ENCODE data around the gene CCDC93. TPM values are rescaled to one million over a fixed set of nuclear protein-coding genes. Genes with fewer than 3 reads are reported as not detected.
A peak's percentile ranks its signal among the peaks of the same experiment; 100 is the strongest.
"Not testable (repeated sequence)": the region's sequence is repeated elsewhere in the genome, so short reads cannot be mapped to it uniquely, and the experiment has no call there.

Gene CCDC93
- total and polyA plus RNA-seq, 5 donors: 13.9 to 36.2 (median 20.7) TPM

- H3K27me3 ChIP-seq (ENCODE audit: control insufficient read depth, insufficient read depth); H3K9me3 ChIP-seq (ENCODE audit: control insufficient read depth, low read length); intact Hi-C loops (cut with DNase I); H3K4me1 ChIP-seq (ENCODE audit: control insufficient read depth, insufficient read depth, low read length); ATAC-seq; H3K27ac ChIP-seq (ENCODE audit: low read length); H3K4me3 ChIP-seq (ENCODE audit: low read length): not testable (repeated sequence)
- peak in 2 of 3 donors; percentile 23 to 59 for DNase-seq
- 88% methylated on average over 10 of the region's 10 CpGs for WGBS
These were observed 1.9 kb upstream of the CCDC93 start for GRCh38 chr2:118015761-118016160.

- Histone ChIP-seq H3K4me3 (ENCODE audit: low read length) (peak overlapping the region; percentile 71), H3K4me1 (ENCODE audit: control insufficient read depth, insufficient read depth, low read length) (no peaks in the 10 kb centered on the region), H3K9me3 (ENCODE audit: control insufficient read depth, low read length) (no peaks in the 10 kb centered on the region), H3K27me3 (ENCODE audit: control insufficient read depth, insufficient read depth) (no peaks in the 10 kb centered on the region), H3K27ac (ENCODE audit: low read length) (peak overlapping the region; percentile 34)
- DNase-seq (no peak), ATAC-seq (no peak)
- WGBS: 1% methylated on average over 17 of the region's 17 CpGs
- intact Hi-C loops (cut with DNase I): no loop called here
These were observed 588 bp upstream of the CCDC93 start for GRCh38 chr2:118014492-118014824.

GRCh38 chr2:118013221-118013723 is 598 bp downstream of the CCDC93 start:
- Histone ChIP-seq H3K4me3 (ENCODE audit: low read length) (peak overlapping the region; percentile 71), H3K9me3 (ENCODE audit: control insufficient read depth, low read length) (no peaks in the 10 kb centered on the region), H3K4me1 (ENCODE audit: control insufficient read depth, insufficient read depth, low read length) (no peaks in the 10 kb centered on the region), H3K27me3 (ENCODE audit: control insufficient read depth, insufficient read depth) (no peaks in the 10 kb centered on the region), H3K27ac (ENCODE audit: low read length) (peak overlapping the region; percentile 69)
- ATAC-seq: peak; percentile 70 to 77
- under 1% methylated on average over 48 of the region's 48 CpGs for WGBS
- intact Hi-C loops (cut with DNase I): no loop called here
- peak; percentile 59 to 81 (median 76) for DNase-seq

- ATAC-seq (no peak), DNase-seq (no peak)
- peak overlapping the region; percentile 71 for H3K4me3 ChIP-seq (ENCODE audit: low read length)
- H3K4me1 ChIP-seq (ENCODE audit: control insufficient read depth, insufficient read depth, low read length): no peaks in the 10 kb centered on the region
- intact Hi-C loops (cut with DNase I): no loop called here
- no peaks in the 10 kb centered on the region for H3K27me3 ChIP-seq (ENCODE audit: control insufficient read depth, insufficient read depth)
- H3K27ac ChIP-seq (ENCODE audit: low read length): no peak overlapping the region
- 34% methylated on average over 6 of the region's 6 CpGs for WGBS
- no peaks in the 10 kb centered on the region for H3K9me3 ChIP-seq (ENCODE audit: control insufficient read depth, low read length)
These were observed 1.1 kb downstream of the CCDC93 start for GRCh38 chr2:118012778-118013177.

GRCh38 chr2:118010473-118010872 is 3.4 kb downstream of the CCDC93 start:
- no peak for ATAC-seq
- Histone ChIP-seq H3K9me3 (ENCODE audit: control insufficient read depth, low read length) (no peaks in the 10 kb centered on the region), H3K27me3 (ENCODE audit: control insufficient read depth, insufficient read depth) (no peaks in the 10 kb centered on the region), H3K4me1 (ENCODE audit: control insufficient read depth, insufficient read depth, low read length) (no peaks in the 10 kb centered on the region), H3K4me3 (ENCODE audit: low read length) (no peak overlapping the region), H3K27ac (ENCODE audit: low read length) (no peak overlapping the region)
- DNase-seq: no peak
- intact Hi-C loops (cut with DNase I): no loop called here

GRCh38 chr2:118006861-118007260 is 7.0 kb downstream of the CCDC93 start:
- no peak for ATAC-seq
- H3K27ac ChIP-seq (ENCODE audit: low read length): no peak overlapping the region

GRCh38 chr2:118006326-118006725 is 7.5 kb downstream of the CCDC93 start:
- Histone ChIP-seq H3K4me1 (ENCODE audit: control insufficient read depth, insufficient read depth, low read length) (no peaks in the 10 kb centered on the region), H3K9me3 (ENCODE audit: control insufficient read depth, low read length) (no peaks in the 10 kb centered on the region), H3K4me3 (ENCODE audit: low read length) (no peak overlapping the region), H3K27me3 (ENCODE audit: control insufficient read depth, insufficient read depth) (no peaks in the 10 kb centered on the region), H3K27ac (ENCODE audit: low read length) (peak overlapping the region; percentile 30)
- intact Hi-C loops (cut with DNase I): loop anchor here in 2 of 4 donors (10.0 kb wide), 2 partner anchors 172 to 192 kb away; partner anchors contain the start of gene DDX18 (in 1 of the 2)
- WGBS: 44% methylated on average over 1 of the region's 1 CpG
- no peak for ATAC-seq
- DNase-seq: no peak

More at GRCh38 chr2:118006861-118007260, 7.0 kb downstream of the CCDC93 start:
- Histone ChIP-seq H3K4me1 (ENCODE audit: control insufficient read depth, insufficient read depth, low read length) (no peaks in the 10 kb centered on the region), H3K4me3 (ENCODE audit: low read length) (no peak overlapping the region), H3K27me3 (ENCODE audit: control insufficient read depth, insufficient read depth) (no peaks in the 10 kb centered on the region), H3K9me3 (ENCODE audit: control insufficient read depth, low read length) (no peaks in the 10 kb centered on the region)
- no peak for DNase-seq
- 50% methylated on average over 2 of the region's 2 CpGs for WGBS
- intact Hi-C loops (cut with DNase I): loop anchor here in 2 of 4 donors (10.0 kb wide), 2 partner anchors 172 to 192 kb away; partner anchors contain the start of gene DDX18 (in 1 of the 2)

- intact Hi-C loops (cut with DNase I): loop anchor here (5.0 to 10.0 kb wide), 4 partner anchors 166 to 189 kb away; partner anchors contain the start of gene DDX18 (in 1 of the 4)
- H3K4me3 ChIP-seq (ENCODE audit: low read length): no peak overlapping the region
- no peaks in the 10 kb centered on the region for H3K27me3 ChIP-seq (ENCODE audit: control insufficient read depth, insufficient read depth)
- peaks cover under 1% of the 10 kb centered on the region for H3K4me1 ChIP-seq (ENCODE audit: control insufficient read depth, insufficient read depth, low read length)
- H3K27ac ChIP-seq (ENCODE audit: low read length): no peak overlapping the region
- DNase-seq: no peak
- ATAC-seq: peak; percentile 90 to 93
- WGBS: 23% methylated on average over 3 of the region's 3 CpGs
- no peaks in the 10 kb centered on the region for H3K9me3 ChIP-seq (ENCODE audit: control insufficient read depth, low read length)
These were observed 10.5 kb downstream of the CCDC93 start for GRCh38 chr2:118003396-118003824.

GRCh38 chr2:118000041-118000440 is 13.8 kb downstream of the CCDC93 start:
- ATAC-seq (no peak), DNase-seq (no peak)
- Histone ChIP-seq H3K27ac (ENCODE audit: low read length) (no peak overlapping the region), H3K9me3 (ENCODE audit: control insufficient read depth, low read length) (no peaks in the 10 kb centered on the region), H3K4me3 (ENCODE audit: low read length) (no peak overlapping the region), H3K27me3 (ENCODE audit: control insufficient read depth, insufficient read depth) (no peaks in the 10 kb centered on the region), H3K4me1 (ENCODE audit: control insufficient read depth, insufficient read depth, low read length) (peaks cover 4% of the 10 kb centered on the region)
- 77% methylated on average over 4 of the region's 4 CpGs for WGBS
- intact Hi-C loops (cut with DNase I): loop anchor here (5.0 to 10.0 kb wide), 4 partner anchors 163 to 185 kb away; partner anchors contain the start of gene DDX18 (in 1 of the 4)

- no peaks in the 10 kb centered on the region for H3K27me3 ChIP-seq (ENCODE audit: control insufficient read depth, insufficient read depth)
- peaks cover 4% of the 10 kb centered on the region for H3K4me1 ChIP-seq (ENCODE audit: control insufficient read depth, insufficient read depth, low read length)
- H3K27ac ChIP-seq (ENCODE audit: low read length): no peak overlapping the region
- 42% methylated on average over 3 of the region's 3 CpGs for WGBS
- intact Hi-C loops (cut with DNase I): no loop called here
- H3K4me3 ChIP-seq (ENCODE audit: low read length): no peak overlapping the region
- H3K9me3 ChIP-seq (ENCODE audit: control insufficient read depth, low read length): no peaks in the 10 kb centered on the region
- DNase-seq (no peak), ATAC-seq (peak in 1 of 2 donors; percentile 41)
These were observed 15.9 kb downstream of the CCDC93 start for GRCh38 chr2:117997872-117998454.

- no peak overlapping the region for H3K4me3 ChIP-seq (ENCODE audit: low read length)
- H3K27ac ChIP-seq (ENCODE audit: low read length): no peak overlapping the region
- DNase-seq (no peak), ATAC-seq (no peak)
- intact Hi-C loops (cut with DNase I): no loop called here
- 52% methylated on average over 3 of the region's 3 CpGs for WGBS
- peaks cover 4% of the 10 kb centered on the region for H3K4me1 ChIP-seq (ENCODE audit: control insufficient read depth, insufficient read depth, low read length)
- H3K27me3 ChIP-seq (ENCODE audit: control insufficient read depth, insufficient read depth): no peaks in the 10 kb centered on the region
- H3K9me3 ChIP-seq (ENCODE audit: control insufficient read depth, low read length): no peaks in the 10 kb centered on the region
These were observed 17.3 kb downstream of the CCDC93 start for GRCh38 chr2:117996525-117996924.
